Posterior cingulate gyrus (tissue), 11 donors: Measurements from ENCODE around the gene UBE3D.

ENCODE experiments used
- DNase-seq, 10 donors: peaks; one replicate each; pipeline versions ENCODE4 v3.0.0 to v3.0.0-alpha.2; 2020 to 2021; ENCODE audit warnings: mixed read lengths in 3 of 10
- intact Hi-C: fragments of 100-400 bp; cut with DNase I; formaldehyde crosslinking; loops from one replicate; pipeline ENCODE4 v1.15.1; 2023

UBE3D gene, protein sequence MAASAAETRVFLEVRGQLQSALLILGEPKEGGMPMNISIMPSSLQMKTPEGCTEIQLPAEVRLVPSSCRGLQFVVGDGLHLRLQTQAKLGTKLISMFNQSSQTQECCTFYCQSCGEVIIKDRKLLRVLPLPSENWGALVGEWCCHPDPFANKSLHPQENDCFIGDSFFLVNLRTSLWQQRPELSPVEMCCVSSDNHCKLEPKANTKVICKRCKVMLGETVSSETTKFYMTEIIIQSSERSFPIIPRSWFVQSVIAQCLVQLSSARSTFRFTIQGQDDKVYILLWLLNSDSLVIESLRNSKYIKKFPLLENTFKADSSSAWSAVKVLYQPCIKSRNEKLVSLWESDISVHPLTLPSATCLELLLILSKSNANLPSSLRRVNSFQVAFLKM

DNA sequence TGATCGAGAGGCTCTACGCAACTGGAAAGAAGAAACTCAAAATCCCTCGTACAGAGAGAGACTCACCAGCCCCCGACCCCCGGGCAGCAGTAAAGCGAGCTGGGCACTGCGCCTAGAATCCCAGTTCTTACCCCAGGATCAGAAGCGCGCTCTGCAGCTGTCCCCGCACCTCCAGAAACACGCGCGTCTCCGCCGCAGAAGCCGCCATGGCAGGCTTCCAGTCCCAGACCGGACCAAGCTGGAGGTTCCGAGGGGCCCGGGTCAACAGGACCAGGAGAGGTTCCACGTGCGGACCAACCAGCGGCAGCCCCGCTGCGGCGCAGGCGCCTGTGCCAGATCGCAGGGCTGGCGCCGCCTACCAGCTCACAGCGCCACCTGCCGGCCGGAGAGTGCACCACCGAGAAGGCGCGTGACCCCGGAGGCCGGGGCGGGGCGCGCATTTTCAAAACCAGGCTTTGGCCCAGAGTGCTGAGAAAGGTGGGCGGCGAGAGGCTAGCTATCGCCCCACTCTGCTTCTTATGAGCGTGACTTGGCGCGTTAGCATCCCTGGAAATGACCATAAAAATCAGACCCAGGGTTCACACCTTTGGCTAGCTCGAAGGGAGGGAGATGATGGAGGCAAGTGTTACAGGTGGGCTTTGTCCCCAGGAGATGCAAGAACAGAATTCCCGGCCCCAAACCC is at the start of gene UBE3D:
Gene UBE3D, minus strand, starts transcription at position 331 of the 682 bp plus-strand sequence. Its CDS starts 123 bp downstream, at position 208.
- intact Hi-C loops = loop anchor here (5.0 kb wide), 2 partner anchors 127 to 447 kb away; partner anchors contain the start of genes PGM3, PRSS35 and RWDD2A
- DNase-seq = peak; percentile 81 to 98 (median 90)

DNA sequence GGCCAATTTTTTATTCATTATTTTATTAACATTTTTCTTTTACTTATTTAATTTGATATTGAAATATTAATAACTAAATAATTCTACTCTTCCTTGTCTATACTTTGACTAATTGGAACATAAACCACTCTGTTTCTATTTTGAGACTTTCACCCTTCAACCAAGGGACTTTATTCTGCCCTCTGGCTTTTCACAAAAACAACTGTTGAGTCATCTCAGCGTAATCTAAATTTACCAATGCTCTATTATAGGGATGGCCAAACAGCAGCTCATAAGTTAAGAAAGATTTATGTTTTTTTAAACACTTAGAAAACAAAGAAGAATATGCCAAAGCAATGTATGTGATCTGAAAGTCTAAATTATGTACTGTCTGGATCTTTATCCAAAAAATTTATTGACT is 48.5 kb upstream of the UBE3D start:
- no peak for DNase-seq
- intact Hi-C loops = no loop called here

DNA sequence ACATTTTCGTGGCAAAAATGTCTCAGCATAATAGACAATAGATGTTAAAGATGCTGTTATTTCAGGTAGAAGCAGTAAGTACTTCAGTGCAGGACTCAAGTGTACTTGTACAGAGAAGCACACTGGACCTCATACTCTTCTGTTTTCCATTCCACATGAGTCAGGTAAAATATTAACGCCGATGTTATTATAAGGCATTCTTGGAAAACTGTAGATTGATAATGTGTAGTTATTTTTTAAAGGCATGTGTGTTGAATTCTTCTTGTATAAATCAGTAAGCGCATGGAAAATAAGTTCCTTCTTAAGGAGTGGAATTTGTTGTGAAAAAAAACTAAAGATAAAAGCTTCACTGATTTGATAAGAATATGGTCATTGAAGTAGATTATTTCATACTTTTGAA is 47.6 kb upstream of the UBE3D start:
- no peak for DNase-seq
- intact Hi-C loops = no loop called here

DNA sequence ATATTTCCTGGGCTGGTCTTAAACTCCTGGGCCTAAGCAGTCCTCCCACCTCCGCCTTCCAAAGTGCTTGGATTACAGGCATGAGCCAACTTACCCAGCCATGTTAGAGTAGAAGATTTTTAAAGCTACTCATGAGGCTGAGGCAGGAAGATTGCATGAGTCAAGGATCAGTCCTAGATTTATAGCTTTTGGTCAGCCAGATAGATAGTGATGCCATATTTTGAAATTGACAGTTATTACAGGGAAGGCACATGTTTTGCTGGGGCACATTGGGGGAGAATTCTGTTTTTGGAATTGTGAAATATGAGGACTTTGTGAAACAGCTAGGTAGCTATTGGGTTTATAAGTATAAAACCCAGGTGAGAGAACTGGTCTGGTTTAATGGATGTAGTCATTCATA is 42.7 kb upstream of the UBE3D start:
- no peak for DNase-seq
- intact Hi-C loops = no loop called here

DNA sequence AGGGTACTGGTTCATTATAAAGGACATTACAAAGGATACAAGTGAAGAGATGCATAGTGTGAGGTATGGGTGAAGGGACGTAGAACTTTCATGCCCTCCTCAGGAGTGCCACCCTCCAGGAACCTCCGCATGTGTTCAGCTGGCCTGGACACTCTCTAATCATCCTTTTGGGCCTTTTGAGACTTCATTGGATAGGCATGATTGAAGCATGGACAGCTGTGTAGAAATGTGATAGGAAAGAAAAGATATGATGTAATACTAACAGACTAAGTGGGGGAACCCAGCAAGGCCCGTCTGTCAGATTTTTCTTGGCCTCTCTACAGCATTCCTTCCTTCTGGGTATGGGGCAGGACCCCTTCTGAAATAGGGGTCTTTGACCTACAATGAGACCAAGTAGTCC is 32.9 kb upstream of the UBE3D start:
- intact Hi-C loops = no loop called here
- DNase-seq = no peak

DNA sequence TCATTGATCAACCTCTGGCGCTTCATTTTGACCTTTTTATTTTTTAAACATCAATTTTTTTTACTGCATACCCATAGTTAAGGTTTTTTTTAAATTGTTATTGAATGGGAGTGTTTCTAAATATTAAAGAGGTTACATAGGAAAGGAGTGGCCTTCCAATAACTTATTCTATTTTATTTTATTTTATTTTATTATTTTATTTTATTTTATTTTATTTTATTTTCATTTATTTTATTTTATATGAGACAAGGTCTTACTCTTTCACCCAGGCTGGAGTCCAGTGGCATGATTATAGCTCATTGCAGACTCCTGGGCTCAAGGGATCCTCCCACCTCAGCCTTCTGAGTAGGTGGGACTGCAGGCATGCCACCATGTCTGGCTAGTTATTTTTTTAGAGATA is 32.0 kb upstream of the UBE3D start:
- no peak for DNase-seq
- intact Hi-C loops = no loop called here

DNA sequence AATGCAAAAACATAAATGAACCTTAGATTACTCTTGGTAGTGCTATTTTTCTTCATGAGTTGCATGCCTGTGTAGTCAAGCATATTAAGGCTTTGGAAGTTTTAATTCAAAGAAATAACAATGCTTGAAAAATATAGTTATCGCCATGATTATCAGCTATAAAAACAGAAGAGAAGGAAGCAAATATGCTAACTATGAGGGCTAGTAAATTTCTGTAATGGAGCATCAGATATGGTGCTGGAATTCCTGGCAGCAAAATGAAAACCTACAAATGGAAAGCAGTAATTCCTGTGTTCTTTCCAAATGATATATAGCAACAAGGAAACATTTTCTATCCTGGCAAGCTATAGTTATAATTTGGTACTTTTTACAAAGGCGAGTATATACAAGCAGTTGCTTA is 31.6 kb upstream of the UBE3D start:
- intact Hi-C loops = no loop called here
- no peak for DNase-seq

DNA sequence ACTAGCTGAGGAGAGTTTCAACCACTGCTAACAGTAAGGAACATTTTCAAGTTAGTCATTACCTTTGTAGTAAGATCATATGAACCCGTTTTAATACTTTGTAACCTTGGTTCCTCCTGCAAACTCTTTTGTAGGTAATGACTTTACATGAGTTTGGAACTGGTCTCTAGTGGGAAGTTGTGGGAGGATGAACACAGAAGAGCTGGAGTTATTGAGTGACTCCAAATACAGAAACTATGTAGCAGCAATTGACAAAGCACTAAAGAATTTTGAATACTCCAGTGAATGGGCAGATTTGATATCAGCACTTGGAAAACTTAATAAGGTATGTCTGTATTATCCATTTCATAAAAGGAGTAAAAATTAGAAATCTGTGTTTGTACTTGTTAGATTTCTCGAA is 31.1 kb upstream of the UBE3D start:
- intact Hi-C loops = no loop called here
- DNase-seq = no peak

DNA sequence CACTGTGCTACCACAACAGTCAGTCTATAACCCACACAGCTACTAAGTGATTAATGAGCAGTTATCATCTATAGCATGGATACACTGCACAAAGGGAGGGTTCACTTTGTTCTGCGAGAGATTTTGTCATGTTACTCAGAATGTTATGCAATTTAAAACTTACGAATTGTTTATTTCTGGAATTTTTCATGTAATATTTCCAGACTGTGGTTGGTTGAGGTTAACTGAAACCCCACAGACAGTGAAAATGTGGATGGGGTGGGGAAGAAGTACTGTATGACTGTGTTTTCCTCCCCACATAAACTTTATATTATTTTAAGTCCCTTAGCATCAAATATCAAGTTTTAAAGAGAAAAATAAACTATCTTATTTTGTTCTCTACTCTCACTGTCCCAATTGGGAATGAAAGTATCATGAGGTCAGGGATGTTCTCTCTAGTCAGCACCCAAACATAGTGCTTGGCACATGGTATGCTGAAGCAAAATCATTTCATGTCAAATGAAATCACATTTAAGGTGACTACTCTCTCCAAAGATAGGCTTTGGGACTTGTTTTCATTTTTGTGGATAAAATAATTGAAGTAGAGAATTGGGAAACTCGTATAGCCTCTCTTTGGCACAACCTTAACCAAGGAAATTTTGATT is 27.2 kb upstream of the UBE3D start:
- intact Hi-C loops = no loop called here
- no peak for DNase-seq

DNA sequence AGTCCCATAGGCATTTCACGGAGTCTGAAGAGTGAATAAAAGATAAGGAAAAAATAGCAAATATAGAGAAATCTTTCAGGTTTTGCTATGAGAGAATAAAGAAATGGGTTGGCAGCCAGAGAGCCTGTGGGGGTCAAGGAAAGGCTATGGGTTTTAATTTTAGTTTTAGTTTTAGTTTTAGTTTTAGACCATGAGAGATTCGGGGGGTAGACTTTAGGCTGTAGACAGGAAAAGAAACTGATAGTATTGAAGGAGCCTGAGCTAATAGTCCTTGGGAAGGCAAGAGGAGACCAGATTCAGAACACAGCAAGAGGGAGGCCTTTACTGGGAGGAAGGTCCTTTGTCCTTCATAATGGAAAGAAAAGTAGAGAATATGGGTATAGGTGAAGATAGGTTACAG is 21.1 kb upstream of the UBE3D start:
- DNase-seq = no peak
- intact Hi-C loops = no loop called here

DNA sequence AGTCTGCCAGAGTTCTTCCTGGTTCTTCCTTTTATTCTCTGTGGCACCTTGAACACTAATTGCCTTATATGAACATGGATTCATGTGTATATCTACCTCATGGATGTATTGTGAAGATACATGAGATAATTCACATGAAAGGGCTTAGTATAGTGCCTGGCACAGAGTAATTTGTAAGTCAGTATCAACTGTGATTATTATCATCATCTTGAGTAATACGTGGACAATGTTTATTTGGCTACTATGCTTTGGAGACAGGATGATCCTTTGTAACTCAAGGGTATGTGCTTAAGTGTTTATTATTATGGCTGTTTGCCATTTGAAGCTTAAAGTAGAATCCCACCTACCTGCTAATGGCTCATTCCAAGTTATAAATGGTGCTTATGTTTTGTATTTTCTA is 17.8 kb upstream of the UBE3D start:
- intact Hi-C loops = no loop called here
- DNase-seq = no peak

DNA sequence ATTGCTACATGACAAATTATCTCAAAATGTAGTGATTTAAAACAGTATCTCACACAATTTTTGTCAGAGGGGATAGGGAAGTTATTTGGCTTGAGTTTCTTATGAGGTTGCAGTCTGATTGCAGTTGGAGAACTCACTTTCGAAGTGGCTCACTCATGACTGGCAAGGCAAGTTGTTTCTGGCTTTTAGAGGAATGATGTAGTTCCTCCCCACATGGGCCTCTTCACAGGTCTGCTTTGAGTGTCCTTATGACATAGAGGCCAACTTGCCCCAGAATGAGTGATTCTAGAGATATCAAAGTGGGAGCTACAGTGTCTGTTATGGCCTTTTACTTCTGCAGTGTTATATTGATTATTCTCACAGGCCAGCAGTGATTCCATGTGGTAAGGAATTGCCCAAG is 8.0 kb upstream of the UBE3D start:
- intact Hi-C loops = no loop called here
- no peak for DNase-seq

DNA sequence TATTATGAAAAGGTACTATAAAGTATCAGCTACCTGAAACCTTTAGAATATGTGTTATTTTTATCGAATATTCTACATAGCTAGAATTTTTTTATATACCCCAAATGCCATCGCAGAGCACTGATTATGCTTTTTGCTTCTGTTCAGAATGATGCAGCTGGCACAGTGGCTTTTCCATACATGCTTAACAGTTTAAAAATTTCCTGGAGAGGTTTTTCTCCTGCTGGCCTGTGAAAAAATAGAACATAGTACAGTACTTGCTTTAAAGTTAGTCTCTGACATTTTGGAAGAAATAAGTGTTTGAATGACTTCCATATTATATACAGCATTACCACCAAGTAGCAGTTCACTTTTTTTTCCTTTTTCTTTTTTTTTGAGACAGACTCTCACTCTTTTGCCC is 7.1 kb upstream of the UBE3D start:
- DNase-seq = no peak
- intact Hi-C loops = no loop called here

DNA sequence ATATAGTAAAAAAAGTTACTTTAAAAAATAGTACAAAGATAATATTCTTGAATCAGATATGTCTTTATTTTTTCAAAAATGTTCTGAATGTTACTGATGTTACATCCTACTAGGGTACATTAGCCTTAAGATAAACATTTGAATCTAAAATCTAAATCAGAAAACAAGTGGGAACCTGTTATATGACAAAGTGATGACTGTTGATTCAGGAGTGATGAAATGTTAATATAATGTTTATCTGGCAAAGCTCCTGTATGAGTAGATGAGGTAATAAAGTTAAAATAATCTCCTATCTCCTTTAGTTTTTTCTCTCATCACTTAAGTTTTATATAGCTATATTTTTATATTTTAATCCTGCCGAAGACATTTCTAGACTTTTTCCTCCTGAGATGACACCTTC is 6.1 kb upstream of the UBE3D start:
- intact Hi-C loops = no loop called here

DNA sequence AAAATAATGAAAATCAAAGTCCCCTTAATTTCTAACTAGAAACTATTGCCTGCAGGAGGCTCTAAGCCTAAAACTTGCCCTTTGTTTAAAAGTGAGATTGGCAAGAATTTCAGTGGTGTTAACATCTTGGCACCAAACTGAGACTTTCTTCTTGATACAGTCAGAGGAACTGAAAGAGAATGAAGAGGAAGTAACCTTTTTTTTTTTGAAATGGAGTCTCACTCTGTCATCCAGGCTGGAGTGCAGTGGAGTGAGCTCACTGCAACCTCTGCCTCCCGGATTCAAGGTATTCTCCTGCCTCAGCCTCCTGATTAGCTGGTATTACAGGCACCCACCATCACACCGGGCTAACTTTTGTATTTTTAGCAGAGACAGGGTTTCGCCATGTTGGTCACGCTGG is 5.4 kb upstream of the UBE3D start:
- DNase-seq = no peak
- intact Hi-C loops = no loop called here

More for the DNA sequence above, 6.1 kb upstream of the UBE3D start:
- DNase-seq = no peak

DNA sequence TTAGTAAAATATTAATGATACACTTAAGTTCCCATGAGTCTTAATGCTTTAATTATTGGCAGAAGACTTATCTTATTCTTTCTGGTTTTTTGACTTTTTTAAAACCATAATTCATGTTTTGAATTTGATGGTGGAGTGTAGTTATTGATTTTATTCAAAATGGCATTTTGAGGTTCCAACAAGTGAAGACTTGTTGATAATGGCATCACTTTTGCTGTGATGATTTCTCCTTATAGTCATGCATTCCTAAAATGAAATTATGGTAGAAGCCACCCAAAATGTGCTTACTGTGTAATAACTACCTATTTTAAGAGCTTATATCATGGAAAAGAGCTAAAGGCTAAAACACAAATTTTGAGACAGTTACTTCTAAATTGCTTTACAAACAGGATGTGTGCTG is 4.0 kb upstream of the UBE3D start:
- intact Hi-C loops = loop anchor here (5.0 kb wide), 2 partner anchors 123 to 443 kb away; partner anchors contain the start of genes PGM3, PRSS35 and RWDD2A
- no peak for DNase-seq

DNA sequence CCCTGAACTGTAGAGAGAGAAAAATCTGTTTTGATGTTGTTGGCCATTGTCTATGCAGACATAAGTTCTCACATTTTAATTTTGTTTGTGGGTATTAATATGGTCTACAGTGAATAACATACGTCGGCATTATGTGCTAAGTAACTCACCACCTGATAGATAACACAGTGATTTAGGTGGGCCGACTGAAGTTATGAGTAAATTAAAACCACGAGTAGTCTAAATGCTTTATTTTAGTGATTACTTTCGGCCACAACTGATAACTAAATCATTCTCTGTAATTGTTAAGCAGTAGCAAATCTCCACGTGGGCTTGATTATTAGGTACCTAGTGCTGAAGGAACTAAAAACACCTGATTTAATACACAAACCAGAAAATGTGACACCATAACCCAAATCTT is 3.0 kb upstream of the UBE3D start:
- no peak for DNase-seq
- intact Hi-C loops = loop anchor here (5.0 kb wide), 2 partner anchors 124 to 444 kb away; partner anchors contain the start of genes PGM3, PRSS35 and RWDD2A

DNA sequence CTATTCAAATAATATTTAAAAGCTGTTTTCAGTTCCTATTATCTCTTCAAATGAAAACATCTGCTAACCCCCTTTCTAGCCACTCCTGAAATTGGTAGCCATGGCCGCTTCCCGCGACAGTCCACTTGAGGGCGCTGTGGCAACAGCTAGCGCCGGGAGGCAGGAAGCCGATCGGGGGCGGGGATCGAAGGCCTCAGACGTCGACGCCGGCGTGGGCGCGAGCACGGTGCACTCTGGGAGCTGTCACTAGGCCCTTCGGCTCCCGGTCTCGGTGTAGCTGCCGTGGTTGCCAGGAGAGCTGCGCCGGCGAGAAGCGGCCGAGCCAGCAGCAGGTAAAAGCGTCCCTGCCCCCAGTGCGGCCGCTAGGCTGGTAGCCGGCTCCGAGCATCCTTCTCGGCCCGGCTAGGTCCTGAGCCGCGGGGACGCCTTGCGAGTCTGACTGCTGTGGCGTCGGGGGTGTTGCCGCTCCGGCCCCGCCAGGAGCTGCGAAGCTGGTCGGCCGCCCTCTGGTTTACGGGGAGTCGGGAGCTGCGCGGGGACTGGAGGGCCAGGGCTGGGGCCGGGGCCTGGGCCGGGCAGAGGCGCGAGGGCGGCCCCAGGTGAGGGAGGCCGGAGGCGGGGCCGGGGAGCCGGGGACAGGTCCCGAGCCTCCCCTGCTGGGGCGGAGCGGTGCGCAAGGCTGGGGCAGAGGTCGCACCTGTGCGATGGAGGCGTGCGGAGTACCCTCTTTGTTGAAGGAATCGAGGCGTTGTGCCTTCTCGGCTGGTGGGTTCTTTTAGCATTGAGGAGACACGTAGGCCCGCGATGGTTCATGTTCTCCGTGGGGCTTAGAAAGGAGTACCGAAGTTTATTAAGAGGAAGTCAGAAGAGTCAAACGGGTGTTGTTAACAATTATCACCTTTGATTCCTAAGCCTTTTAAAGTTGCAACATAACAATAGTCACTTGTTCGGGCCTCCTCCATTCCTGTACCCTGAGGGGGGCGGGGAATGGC is 2.1 kb upstream of the UBE3D start, which contains the start of gene DOP1A:
Gene DOP1A, plus strand, starts transcription at position 224 of the 992 bp plus-strand sequence. CDS start 29,307 bp downstream, outside the sequence.
- intact Hi-C loops = loop anchor here (1.0 to 5.0 kb wide), 3 partner anchors 125 to 445 kb away; partner anchors contain the start of genes PGM3, PRSS35 and RWDD2A
- DNase-seq = peak; percentile 92 to 99 (median 96)

DNA sequence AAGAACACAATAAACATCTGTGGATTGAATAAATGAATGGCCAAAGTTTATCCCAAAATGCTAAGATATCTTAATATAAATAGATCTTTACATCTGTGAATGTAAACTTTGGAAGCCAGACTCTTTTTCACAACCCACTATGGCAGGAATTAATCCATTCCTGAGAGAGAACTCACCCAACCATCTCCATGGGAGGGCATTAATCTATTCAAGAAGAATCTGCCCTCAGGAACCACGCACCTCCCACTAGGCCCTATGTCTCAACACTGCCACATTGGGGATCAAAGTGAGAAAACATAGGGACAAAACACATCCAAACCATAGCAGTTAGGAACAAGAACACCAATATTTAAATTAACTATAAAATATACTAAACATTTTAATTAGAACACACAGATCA is 3.4 kb downstream of the UBE3D start:
- no peak for DNase-seq
- intact Hi-C loops = no loop called here

DNA sequence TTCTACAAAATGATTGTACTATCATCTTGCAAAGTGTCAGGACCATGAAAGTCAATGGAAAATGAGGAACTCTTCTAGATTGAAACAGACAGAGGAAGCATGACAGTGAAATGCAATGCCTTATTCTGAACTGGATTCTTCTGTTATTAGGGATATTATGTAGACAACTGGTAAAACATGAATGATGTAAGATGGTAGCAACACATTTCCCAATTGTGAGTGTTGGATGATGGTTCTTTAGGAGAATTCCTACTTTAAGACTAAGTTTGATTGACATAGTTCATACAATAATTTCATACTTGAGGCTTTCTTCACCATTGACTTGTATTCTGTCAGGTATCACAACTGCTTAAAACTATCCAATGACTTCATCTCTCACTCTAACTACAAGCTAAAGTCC is 4.5 kb downstream of the UBE3D start:
- intact Hi-C loops = no loop called here
- DNase-seq = no peak
